Gastrocnemius medialis (tissue), 4 donors: Measurements from ENCODE around the gene TIFAB. TPM values are rescaled to one million over a fixed set of nuclear protein-coding genes. Genes with fewer than 3 reads are reported as not detected.

Experiments
- ATAC-seq, 2 donors: fragments of 150-250 bp; one replicate each; pipeline ENCODE4 v1.9.1; 2016
- DNase-seq, 2 donors: peaks; one replicate each; pipeline ENCODE4 v3.0.0-alpha.2; 2019
- H3K27ac ChIP-seq, 4 donors: fragments of 200-600 bp; sonication (generic); 1 replicate in 1 of 4; 2 replicates in 3 of 4; pipeline ENCODE4 v1.5.1; 2016 to 2018; ENCODE audit warnings: mild to moderate bottlenecking in 2 of 4, moderate library complexity in 1 of 4
- H3K27me3 ChIP-seq, 3 donors: fragments of 200-600 bp; sonication (generic) in 2 of 3; 1 replicate in 1 of 3; 2 replicates in 2 of 3; pipeline versions ENCODE4 v1.5.1 to v1.6.0; 2016 to 2019; ENCODE audit warnings: mild to moderate bottlenecking in 1 of 3, moderate library complexity in 1 of 3
- H3K36me3 ChIP-seq, 2 donors: fragments of 200-600 bp; sonication (generic) in 1 of 2; one replicate each; pipeline ENCODE4 v1.5.1; 2017 to 2018
- H3K4me1 ChIP-seq, 2 donors: fragments of 200-600 bp; sonication (generic) in 1 of 2; one replicate each; pipeline ENCODE4 v1.5.1; 2016 to 2017; ENCODE audit warnings: mild to moderate bottlenecking in 2 of 2
- H3K4me3 ChIP-seq, 4 donors: fragments of 200-600 bp; sonication (generic) in 3 of 4; 1 replicate in 1 of 4; 2 replicates in 3 of 4; pipeline ENCODE4 v1.5.1; 2016 to 2019; ENCODE audit warnings: mild to moderate bottlenecking in 2 of 4
- H3K9me3 ChIP-seq, 3 donors: fragments of 200-600 bp; sonication (generic) in 2 of 3; 1 replicate in 1 of 3; 2 replicates in 2 of 3; pipeline ENCODE4 v1.5.1; 2016 to 2019
- CTCF ChIP-seq, 5 experiments: fragments of 450-650 bp in 3 of 5; fragments of 200-600 bp in 2 of 5; sonication (generic) in 2 of 5; IDR thresholded peaks in 4 of 5; conservative IDR thresholded peaks in 1 of 5; 1 replicate in 4 of 5; 2 replicates in 1 of 5; pipeline ENCODE4 v1.5.1; 2016 to 2019; ENCODE audit warnings: antibody characterized with exemption in 5 of 5, mild to moderate bottlenecking in 3 of 5, moderate library complexity in 3 of 5
- POLR2A ChIP-seq, 2 donors: fragments of 450-650 bp; IDR thresholded peaks; one replicate each; pipeline ENCODE4 v1.6.1; 2017; ENCODE audit warnings: antibody characterized with exemption in 2 of 2, mild to moderate bottlenecking in 2 of 2, moderate library complexity in 2 of 2
- in situ Hi-C, 4 donors: fragments of 200-750 bp; cut with MboI; loops; one replicate each; pipeline versions ENCODE4 v1.15.0 to v1.8.0; 2017; ENCODE audit warnings: low sequenced_read_pairs in 4 of 4
- intact Hi-C: fragments of 100-400 bp; cut with DNase I; formaldehyde crosslinking; loops from one replicate; pipeline ENCODE4 v1.15.1; 2023; ENCODE audit warnings: low total_unique reads
- total RNA-seq, 4 donors: library from RNA; depleted of rRNA; stranded (reverse); fragments of >200 nt; gene quantifications; one replicate each; pipeline versions ENCODE4 v1.1.0 to v1.2.3, GENCODE V29; 2016

The TIFAB gene
- total RNA-seq, 4 donors from 2014 or later = not detected

DNA sequence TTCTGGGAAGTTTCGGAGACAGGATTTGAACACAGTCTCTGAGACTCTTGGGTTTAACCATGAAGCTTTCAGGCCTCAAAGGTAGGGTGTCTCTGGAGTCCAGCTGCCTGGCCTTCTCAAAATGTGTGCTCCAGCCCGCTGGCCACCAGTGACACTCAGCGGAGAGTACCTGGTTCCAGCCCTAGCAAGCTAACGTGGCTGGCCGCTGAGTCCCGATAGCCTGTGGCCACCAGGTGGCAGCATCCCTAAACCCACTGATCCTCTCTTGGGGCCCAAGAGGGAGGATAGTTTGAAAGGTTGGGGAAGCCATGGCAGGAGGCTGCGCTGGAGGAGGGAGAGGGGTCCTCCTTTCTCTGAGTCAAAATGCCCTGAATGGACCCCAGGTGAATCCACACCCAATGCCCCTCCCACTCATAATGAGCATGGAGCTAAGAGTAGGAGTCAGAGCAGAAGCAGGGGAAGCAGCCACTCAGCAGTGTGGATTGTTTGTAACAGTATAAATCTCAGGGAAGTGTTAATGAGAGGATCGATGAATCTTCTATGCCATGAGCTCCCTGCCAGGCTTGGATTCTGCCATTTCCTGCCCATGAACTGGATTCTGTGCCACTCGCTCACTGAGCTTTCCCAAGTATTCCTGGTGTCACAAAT is 5.4 kb upstream of the TIFAB start:
- Histone ChIP-seq H3K9me3 (no peaks in the 10 kb centered on the region), H3K27me3 (no peaks in the 10 kb centered on the region), H3K4me3 (no peak overlapping the region), H3K27ac (no peak overlapping the region), H3K4me1 (no peaks in the 10 kb centered on the region), H3K36me3 (no peaks in the 10 kb centered on the region)
- TF ChIP-seq POLR2A (IDR thresholded peaks at IDR 0.05) (no peak), CTCF (IDR thresholded peaks at IDR 0.05 in 4 of 5, conservative IDR thresholded peaks at IDR 0.05 in 1 of 5) (peak; percentile 53 to 84 (median 65))
- ATAC-seq (peak; percentile 59 to 70), DNase-seq (peak in 1 of 2 donors; percentile 37)
- in situ Hi-C loops = loop anchor here in 3 of 4 donors (25.0 kb wide), 1 partner anchor 380 kb away; the partner anchor contains the start of gene SLC25A48 (in 3 of the 3)
- intact Hi-C loops = no loop called here

- Histone ChIP-seq H3K27ac (no peak overlapping the region), H3K4me1 (no peaks in the 10 kb centered on the region), H3K36me3 (no peaks in the 10 kb centered on the region), H3K27me3 (no peaks in the 10 kb centered on the region), H3K4me3 (no peak overlapping the region), H3K9me3 (no peaks in the 10 kb centered on the region)
- ATAC-seq (peak; percentile 57 to 70), DNase-seq (peak in 1 of 2 donors; percentile 41)
- in situ Hi-C loops = loop anchor here in 3 of 4 donors (25.0 kb wide), 1 partner anchor 381 kb away; the partner anchor contains the start of gene SLC25A48 (in 3 of the 3)
- TF ChIP-seq CTCF (IDR thresholded peaks at IDR 0.05 in 4 of 5, conservative IDR thresholded peaks at IDR 0.05 in 1 of 5) (no peak), POLR2A (IDR thresholded peaks at IDR 0.05) (no peak)
- intact Hi-C loops = no loop called here
Measured at GRCh38 chr5:135456238-135457099, 4.3 kb upstream of the TIFAB start.

DNA sequence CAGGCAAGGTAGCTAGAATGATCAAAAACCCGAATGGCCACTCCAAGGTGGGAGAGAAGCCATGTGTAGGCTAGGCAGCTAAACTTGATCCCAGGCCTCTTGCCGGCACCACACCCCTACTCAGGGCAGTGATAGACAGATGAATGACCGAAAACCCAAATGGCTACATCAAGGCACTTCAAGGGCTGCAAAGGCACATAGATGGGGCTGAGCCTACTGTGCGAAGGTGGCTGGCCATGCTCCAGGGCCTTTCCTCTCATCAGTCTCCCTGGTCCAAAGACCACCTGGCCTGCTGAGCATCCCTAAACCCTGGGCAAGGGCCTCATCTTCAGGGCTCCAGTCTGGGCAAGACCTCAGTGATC is 3.7 kb upstream of the TIFAB start:
- Histone ChIP-seq H3K4me3 (no peak overlapping the region), H3K9me3 (no peaks in the 10 kb centered on the region), H3K4me1 (no peaks in the 10 kb centered on the region), H3K36me3 (no peaks in the 10 kb centered on the region), H3K27ac (no peak overlapping the region), H3K27me3 (no peaks in the 10 kb centered on the region)
- no peak for ATAC-seq
- TF ChIP-seq POLR2A (IDR thresholded peaks at IDR 0.05) (no peak), CTCF (IDR thresholded peaks at IDR 0.05 in 4 of 5, conservative IDR thresholded peaks at IDR 0.05 in 1 of 5) (no peak)
- DNase-seq = no peak
- intact Hi-C loops (no loop called here), in situ Hi-C loops (loop anchor here in 3 of 4 donors (25.0 kb wide), 1 partner anchor 381 kb away; the partner anchor contains the start of gene SLC25A48 (in 3 of the 3))

- Histone ChIP-seq H3K27ac (no peak overlapping the region), H3K4me3 (no peak overlapping the region), H3K27me3 (no peaks in the 10 kb centered on the region), H3K36me3 (no peaks in the 10 kb centered on the region), H3K9me3 (no peaks in the 10 kb centered on the region), H3K4me1 (no peaks in the 10 kb centered on the region)
- in situ Hi-C loops (loop anchor here in 3 of 4 donors (25.0 kb wide), 1 partner anchor 382 kb away; the partner anchor contains the start of gene SLC25A48 (in 3 of the 3)), intact Hi-C loops (no loop called here)
- ATAC-seq = no peak
- TF ChIP-seq POLR2A (IDR thresholded peaks at IDR 0.05) = no peak
- no peak for TF ChIP-seq CTCF (IDR thresholded peaks at IDR 0.05 in 4 of 5, conservative IDR thresholded peaks at IDR 0.05 in 1 of 5)
- DNase-seq = no peak
Measured at GRCh38 chr5:135454946-135455345, 2.8 kb upstream of the TIFAB start.
